Trophoblast cell (in vitro differentiated cells and primary cell): ENCODE results near the gene SBNO2.

ENCODE experiments used
- DNase-seq, 2 donors: peaks; one replicate each; pipeline ENCODE4 v3.0.0-alpha.2; 2016
- H2AFZ ChIP-seq: 2 replicates; pipeline ENCODE4 v1.6.1; 2013; ENCODE audit warnings: low read length, moderate library complexity, mild to moderate bottlenecking; ENCODE audit not compliant: insufficient read depth, poor library complexity
- H2AK5ac ChIP-seq: 2 replicates; pipeline ENCODE4 v1.6.1; 2013; ENCODE audit warnings: mild to moderate bottlenecking, low read length
- H2BK120ac ChIP-seq: 2 replicates; pipeline ENCODE4 v1.6.1; 2013; ENCODE audit warnings: low read length, mild to moderate bottlenecking, moderate library complexity; ENCODE audit not compliant: insufficient read depth, poor library complexity
- H2BK12ac ChIP-seq: 2 replicates; pipeline ENCODE4 v1.6.1; 2013; ENCODE audit warnings: mild to moderate bottlenecking, low read length, moderate library complexity
- H2BK5ac ChIP-seq: 2 replicates; pipeline ENCODE4 v1.6.1; 2013; ENCODE audit warnings: low read length, low read depth, moderate library complexity, mild to moderate bottlenecking; ENCODE audit not compliant: poor library complexity
- H3K14ac ChIP-seq: 2 replicates; pipeline ENCODE4 v1.6.1; 2013; ENCODE audit warnings: mild to moderate bottlenecking, low read length
- H3K18ac ChIP-seq: 2 replicates; pipeline ENCODE4 v1.6.1; 2013; ENCODE audit warnings: mild to moderate bottlenecking, low read length
- H3K23ac ChIP-seq: 2 replicates; pipeline ENCODE4 v1.6.1; 2013; ENCODE audit warnings: low read length
- H3K27ac ChIP-seq: 2 replicates; pipeline ENCODE4 v1.5.1; 2013; ENCODE audit warnings: low read depth, mild to moderate bottlenecking, inconsistent platforms, low read length, moderate library complexity
- H3K27me3 ChIP-seq: 2 replicates; pipeline ENCODE4 v1.6.1; 2013; ENCODE audit warnings: inconsistent platforms, mild to moderate bottlenecking, low read length, moderate library complexity; ENCODE audit not compliant: insufficient read depth
- H3K36me3 ChIP-seq, 2 experiments: 1 replicate in 1 of 2; 2 replicates in 1 of 2; pipeline ENCODE4 v1.6.1; 2013; ENCODE audit warnings: low read length in 2 of 2, mild to moderate bottlenecking in 2 of 2, moderate library complexity in 1 of 2; ENCODE audit not compliant: insufficient read depth in 2 of 2, control insufficient read depth in 1 of 2
- H3K4ac ChIP-seq: 2 replicates; pipeline ENCODE4 v1.6.1; 2013; ENCODE audit warnings: low read depth, mild to moderate bottlenecking, low read length, moderate library complexity
- H3K4me1 ChIP-seq, 2 experiments: 1 replicate in 1 of 2; 2 replicates in 1 of 2; pipeline ENCODE4 v1.6.1; 2013; ENCODE audit warnings: low read length in 2 of 2, mild to moderate bottlenecking in 2 of 2, moderate library complexity in 1 of 2; ENCODE audit not compliant: insufficient read depth in 2 of 2, control insufficient read depth in 1 of 2
- H3K4me2 ChIP-seq: 2 replicates; pipeline ENCODE4 v1.6.1; 2013; ENCODE audit warnings: inconsistent platforms, mild to moderate bottlenecking, low read length, moderate library complexity
- H3K4me3 ChIP-seq: 2 replicates; pipeline ENCODE4 v1.5.1; 2013; ENCODE audit warnings: mild to moderate bottlenecking, low read depth, low read length, inconsistent platforms
- H3K79me1 ChIP-seq: one replicate; pipeline ENCODE4 v1.6.1; 2013; ENCODE audit warnings: low read length
- H3K79me2 ChIP-seq: 2 replicates; pipeline ENCODE4 v1.6.1; 2013; ENCODE audit warnings: low read length, mild to moderate bottlenecking; ENCODE audit not compliant: control insufficient read depth, insufficient read depth, poor library complexity
- H3K9ac ChIP-seq: 2 replicates; pipeline ENCODE4 v1.6.1; 2013; ENCODE audit warnings: mild to moderate bottlenecking, low read length
- H3K9me3 ChIP-seq: 2 replicates; pipeline ENCODE4 v1.6.1; 2013; ENCODE audit warnings: low read depth, mild to moderate bottlenecking, control low read depth, inconsistent platforms, low read length; ENCODE audit not compliant: insufficient read depth
- H4K12ac ChIP-seq: 2 replicates; pipeline ENCODE4 v1.6.1; 2013; ENCODE audit warnings: low read depth, mild to moderate bottlenecking, low read length, moderate library complexity
- H4K8ac ChIP-seq: 2 replicates; pipeline ENCODE4 v1.6.1; 2013; ENCODE audit warnings: low read depth, mild to moderate bottlenecking, low read length, moderate library complexity
- H4K91ac ChIP-seq: one replicate; pipeline ENCODE4 v1.6.1; 2013; ENCODE audit warnings: low read depth, mild to moderate bottlenecking, low read length, moderate library complexity
- WGBS: extraction: QIAGEN DNeasy Blood & Tissue Kit; methylation state at CpG from one replicate; pipeline ENCODE4 v1.1.7; 2013; ENCODE audit warnings: missing lambda C conversion rate; ENCODE audit not compliant: insufficient read length, insufficient coverage; ENCODE audit errors: extremely low coverage; 5-methylcytosine and 5-hydroxymethylcytosine counted together

SBNO2 gene

GRCh38 chr19:1220976-1221903 lies 47.2 kb upstream of the SBNO2 start:
- Histone ChIP-seq H2AK5ac (no peak overlapping the region), H3K4me1 (no peaks in the 10 kb centered on the region), H3K4ac (no peak overlapping the region), H2BK12ac (no peak overlapping the region), H2AFZ (no peak overlapping the region), H3K79me2 (no peaks in the 10 kb centered on the region), H3K4me3 (no peak overlapping the region), H4K91ac (no peak overlapping the region), H3K27ac (no peak overlapping the region), H3K79me1 (no peaks in the 10 kb centered on the region), H4K12ac (no peak overlapping the region), H3K36me3 (peaks cover 51 to 56% of the 10 kb centered on the region in 2 experiments), H2BK120ac (no peak overlapping the region), H3K9me3 (no peaks in the 10 kb centered on the region), H3K14ac (no peak overlapping the region), H3K23ac (no peak overlapping the region), H3K4me2 (no peak overlapping the region), H4K8ac (no peak overlapping the region), H3K27me3 (no peaks in the 10 kb centered on the region), H2BK5ac (no peak overlapping the region), H3K9ac (no peak overlapping the region), H3K18ac (no peak overlapping the region)
- no CpG with 5 or more reads among the region's 38 CpGs for WGBS
- DNase-seq = peak in 1 of 2 donors; percentile 58

- Histone ChIP-seq H4K8ac (no peak overlapping the region), H4K12ac (no peak overlapping the region), H3K4me2 (no peak overlapping the region), H3K23ac (no peak overlapping the region), H3K27ac (no peak overlapping the region), H2BK5ac (no peak overlapping the region), H3K9me3 (no peaks in the 10 kb centered on the region), H2AFZ (no peak overlapping the region), H3K79me1 (no peaks in the 10 kb centered on the region), H3K4me3 (no peak overlapping the region), H3K79me2 (peaks cover under 1% of the 10 kb centered on the region), H3K18ac (no peak overlapping the region), H3K9ac (no peak overlapping the region), H2BK12ac (no peak overlapping the region), H3K14ac (no peak overlapping the region), H3K36me3 (peaks cover 50 to 55% of the 10 kb centered on the region in 2 experiments), H2BK120ac (no peak overlapping the region), H2AK5ac (no peak overlapping the region), H3K27me3 (no peaks in the 10 kb centered on the region), H3K4me1 (peaks cover under 1 to 1% of the 10 kb centered on the region in 2 experiments), H3K4ac (no peak overlapping the region), H4K91ac (no peak overlapping the region)
- WGBS = no CpG with 5 or more reads among the region's 33 CpGs
- no peak for DNase-seq
Observed at GRCh38 chr19:1220477-1220930, 46.4 kb upstream of the SBNO2 start.

GRCh38 chr19:1219786-1220476 lies 45.9 kb upstream of the SBNO2 start:
- Histone ChIP-seq H4K8ac (no peak overlapping the region), H2BK5ac (no peak overlapping the region), H3K4me3 (no peak overlapping the region), H2BK120ac (no peak overlapping the region), H3K18ac (no peak overlapping the region), H2AK5ac (no peak overlapping the region), H3K79me1 (no peaks in the 10 kb centered on the region), H3K4me2 (no peak overlapping the region), H3K14ac (no peak overlapping the region), H3K79me2 (peaks cover 5% of the 10 kb centered on the region), H3K9ac (no peak overlapping the region), H3K4me1 (peaks cover 6% of the 10 kb centered on the region in 2 experiments), H2AFZ (no peak overlapping the region), H4K12ac (no peak overlapping the region), H3K27me3 (no peaks in the 10 kb centered on the region), H3K4ac (no peak overlapping the region), H4K91ac (no peak overlapping the region), H3K27ac (no peak overlapping the region), H3K23ac (no peak overlapping the region), H3K9me3 (no peaks in the 10 kb centered on the region), H2BK12ac (no peak overlapping the region), H3K36me3 (peaks cover 50 to 51% of the 10 kb centered on the region in 2 experiments)
- no CpG with 5 or more reads among the region's 19 CpGs for WGBS
- no peak for DNase-seq

- Histone ChIP-seq H3K79me1 (no peaks in the 10 kb centered on the region), H4K91ac (no peak overlapping the region), H3K27ac (no peak overlapping the region), H3K9me3 (no peaks in the 10 kb centered on the region), H3K36me3 (peaks cover 45 to 46% of the 10 kb centered on the region in 2 experiments), H3K79me2 (peaks cover 8% of the 10 kb centered on the region), H4K12ac (no peak overlapping the region), H3K4ac (no peak overlapping the region), H3K9ac (no peak overlapping the region), H2AK5ac (no peak overlapping the region), H4K8ac (no peak overlapping the region), H3K4me2 (no peak overlapping the region), H3K18ac (no peak overlapping the region), H3K27me3 (no peaks in the 10 kb centered on the region), H3K4me3 (no peak overlapping the region), H3K14ac (no peak overlapping the region), H2BK120ac (no peak overlapping the region), H2BK12ac (no peak overlapping the region), H2BK5ac (no peak overlapping the region), H3K4me1 (peaks cover 7% of the 10 kb centered on the region in 2 experiments), H3K23ac (no peak overlapping the region), H2AFZ (no peak overlapping the region)
- no peak for DNase-seq
- no CpG with 5 or more reads among the region's 37 CpGs for WGBS
Observed at GRCh38 chr19:1218751-1219567, 44.9 kb upstream of the SBNO2 start.
